CD14-positive monocyte (primary cell): ENCODE results near the gene KRIT1. TPM values are rescaled to one million over a fixed set of nuclear protein-coding genes. Genes with fewer than 3 reads are reported as not detected.

Experiments used
- DNase-seq, 3 donors: peaks; one replicate each; pipeline ENCODE4 v3.0.0-alpha.2; 2011 to 2022
- H2AFZ ChIP-seq: 2 replicates; pipeline ENCODE4 v1.6.0; 2012; ENCODE audit warnings: mild to moderate bottlenecking, low read depth, low read length, inconsistent platforms; ENCODE audit not compliant: insufficient read depth, poor library complexity, severe bottlenecking
- H3K27ac ChIP-seq, 2 donors: 1 replicate in 1 of 2; 2 replicates in 1 of 2; pipeline ENCODE4 v1.5.1; 2012 to 2013; ENCODE audit warnings: low read length in 2 of 2, control low read depth in 1 of 2, inconsistent platforms in 1 of 2, low read depth in 1 of 2, mild to moderate bottlenecking in 1 of 2
- H3K27me3 ChIP-seq, 2 donors: one replicate each; pipeline versions ENCODE4 v1.6.0 to v1.6.1; 2011 to 2013; ENCODE audit warnings: low read length in 2 of 2; ENCODE audit not compliant: control insufficient read depth in 2 of 2, insufficient read depth in 2 of 2
- H3K36me3 ChIP-seq, 2 donors: replicated peaks in 1 of 2; 1 replicate in 1 of 2; 2 replicates in 1 of 2; pipeline versions ENCODE4 v1.5.1 to v1.6.1; 2012 to 2013; ENCODE audit warnings: low read length in 2 of 2, control low read depth in 1 of 2, inconsistent platforms in 1 of 2, mild to moderate bottlenecking in 1 of 2; ENCODE audit not compliant: insufficient read depth in 2 of 2, control insufficient read depth in 1 of 2
- H3K4me1 ChIP-seq, 2 donors: 1 replicate in 1 of 2; 2 replicates in 1 of 2; pipeline versions ENCODE4 v1.5.1 to v1.6.1; 2012 to 2013; ENCODE audit warnings: low read length in 2 of 2, control low read depth in 1 of 2, inconsistent platforms in 1 of 2, mild to moderate bottlenecking in 1 of 2, moderate library complexity in 1 of 2; ENCODE audit not compliant: insufficient read depth in 2 of 2, control insufficient read depth in 1 of 2
- H3K4me2 ChIP-seq: replicated peaks from 2 replicates; pipeline ENCODE3; 2012; ENCODE audit warnings: low read length, moderate library complexity, mild to moderate bottlenecking; ENCODE audit not compliant: poor library complexity, severe bottlenecking; ENCODE audit errors: extremely low read depth
- H3K4me3 ChIP-seq, 3 experiments: fragments of 200-600 bp in 1 of 3; sonication (generic) in 1 of 3; replicated peaks in 1 of 3; 1 replicate in 2 of 3; 2 replicates in 1 of 3; pipeline ENCODE4 v1.5.1; 2011 to 2013; ENCODE audit warnings: low read length in 3 of 3, mild to moderate bottlenecking in 3 of 3, control low read depth in 2 of 3, low read depth in 2 of 3, inconsistent platforms in 1 of 3, moderate library complexity in 1 of 3
- H3K79me2 ChIP-seq: 2 replicates; pipeline ENCODE4 v1.6.0; 2012; ENCODE audit warnings: mild to moderate bottlenecking, control low read depth, inconsistent platforms, low read length, moderate library complexity; ENCODE audit not compliant: insufficient read depth
- H3K9ac ChIP-seq: 2 replicates; pipeline ENCODE4 v1.6.0; 2017; ENCODE audit warnings: low read length, mild to moderate bottlenecking; ENCODE audit not compliant: insufficient read depth, poor library complexity, severe bottlenecking
- H3K9me3 ChIP-seq, 2 donors: replicated peaks in 1 of 2; 1 replicate in 1 of 2; 2 replicates in 1 of 2; pipeline versions ENCODE4 v1.5.1 to v1.6.1; 2012 to 2013; ENCODE audit warnings: low read length in 2 of 2, control low read depth in 1 of 2; ENCODE audit not compliant: control insufficient read depth in 1 of 2, insufficient read depth in 1 of 2
- H4K20me1 ChIP-seq: 2 replicates; pipeline ENCODE4 v1.6.0; 2012; ENCODE audit warnings: mild to moderate bottlenecking, low read length, control low read depth, moderate library complexity; ENCODE audit not compliant: insufficient read depth
- H3K27ac Mint-ChIP-seq, 7 donors: one replicate each; pipeline ENCODE4 v1.8.0; 2020; ENCODE audit warnings: mild to moderate bottlenecking in 7 of 7, mixed read lengths in 7 of 7, moderate library complexity in 6 of 7, inconsistent platforms in 2 of 7
- H3K27me3 Mint-ChIP-seq, 3 donors: one replicate each; pipeline ENCODE4 v1.8.0; 2021 to 2022; ENCODE audit warnings: low read depth in 3 of 3, mild to moderate bottlenecking in 3 of 3, mixed read lengths in 3 of 3, moderate library complexity in 3 of 3, inconsistent platforms in 1 of 3
- H3K36me3 Mint-ChIP-seq, 2 donors: one replicate each; pipeline ENCODE4 v1.8.0; 2020; ENCODE audit warnings: mixed read lengths in 2 of 2, inconsistent platforms in 1 of 2, mild to moderate bottlenecking in 1 of 2
- H3K4me1 Mint-ChIP-seq: one replicate; pipeline ENCODE4 v1.8.0; 2020; ENCODE audit warnings: mild to moderate bottlenecking, mixed read lengths
- H3K4me3 Mint-ChIP-seq, 2 donors: one replicate each; pipeline ENCODE4 v1.8.0; 2020; ENCODE audit warnings: mild to moderate bottlenecking in 2 of 2, mixed read lengths in 2 of 2, moderate library complexity in 1 of 2
- H3K9me3 Mint-ChIP-seq, 7 donors: one replicate each; pipeline ENCODE4 v1.8.0; 2020 to 2022; ENCODE audit warnings: mixed read lengths in 7 of 7, mild to moderate bottlenecking in 6 of 7, moderate library complexity in 6 of 7, inconsistent platforms in 2 of 7
- WGBS: methylation state at CpG from one replicate; pipeline ENCODE4 v1.1.5; 2013; ENCODE audit warnings: missing lambda C conversion rate; ENCODE audit not compliant: insufficient coverage; 5-methylcytosine and 5-hydroxymethylcytosine counted together
- intact Hi-C, 2 donors: fragments of 100-400 bp; cut with micrococcal nuclease; formaldehyde crosslinking; loops; one replicate each; pipeline versions ENCODE4 v1.15.0 to v1.15.1; 2023
- polyA plus RNA-seq, 3 donors: library from polyadenylated mRNA; depleted of rRNA in 1 of 3; unstranded in 2 of 3; stranded (reverse) in 1 of 3; fragments of 300-500 nt in 2 of 3; fragments of >200 nt in 1 of 3; fragmentation: Illumina TruSeq in 2 of 3; gene quantifications; 1 replicate in 2 of 3; 2 replicates in 1 of 3; pipeline ENCODE4 v1.2.3, GENCODE V29; 2012 to 2021
- TF ChIP-seq, protein P1 (sequence below): fragments of 200-600 bp; IDR thresholded peaks from one replicate; pipeline ENCODE4 v1.8.0; 2022; ENCODE audit warnings: antibody characterized with exemption, mild to moderate bottlenecking

KRIT1 gene
- polyA plus RNA-seq, 3 donors: 4.7 to 28.8 (median 6.8) TPM

GRCh38 chr7:92282221-92282814 is 36.6 kb upstream of the KRIT1 start:
- Mint-ChIP-seq H3K36me3 (peaks cover 0 to 6% of the 10 kb centered on the region in 2 donors), H3K4me3 (no peak overlapping the region), H3K4me1 (no peaks in the 10 kb centered on the region), H3K27ac (no peak overlapping the region), H3K9me3 (peaks cover 7 to 13% (median 11%) of the 10 kb centered on the region in 7 donors), H3K27me3 (no peaks in the 10 kb centered on the region)
- no peaks in the 10 kb centered on the region for H4K20me1 ChIP-seq
- no peaks in the 10 kb centered on the region for H3K4me1 ChIP-seq
- no peak for DNase-seq
- no peak overlapping the region for H3K9ac ChIP-seq
- H3K9me3 ChIP-seq: peaks cover 2 to 12% of the 10 kb centered on the region in 2 donors
- peaks cover 8% of the 10 kb centered on the region for H3K79me2 ChIP-seq
- no peak overlapping the region for H2AFZ ChIP-seq
- H3K27me3 ChIP-seq: no peaks in the 10 kb centered on the region
- TF ChIP-seq, protein P1, sequence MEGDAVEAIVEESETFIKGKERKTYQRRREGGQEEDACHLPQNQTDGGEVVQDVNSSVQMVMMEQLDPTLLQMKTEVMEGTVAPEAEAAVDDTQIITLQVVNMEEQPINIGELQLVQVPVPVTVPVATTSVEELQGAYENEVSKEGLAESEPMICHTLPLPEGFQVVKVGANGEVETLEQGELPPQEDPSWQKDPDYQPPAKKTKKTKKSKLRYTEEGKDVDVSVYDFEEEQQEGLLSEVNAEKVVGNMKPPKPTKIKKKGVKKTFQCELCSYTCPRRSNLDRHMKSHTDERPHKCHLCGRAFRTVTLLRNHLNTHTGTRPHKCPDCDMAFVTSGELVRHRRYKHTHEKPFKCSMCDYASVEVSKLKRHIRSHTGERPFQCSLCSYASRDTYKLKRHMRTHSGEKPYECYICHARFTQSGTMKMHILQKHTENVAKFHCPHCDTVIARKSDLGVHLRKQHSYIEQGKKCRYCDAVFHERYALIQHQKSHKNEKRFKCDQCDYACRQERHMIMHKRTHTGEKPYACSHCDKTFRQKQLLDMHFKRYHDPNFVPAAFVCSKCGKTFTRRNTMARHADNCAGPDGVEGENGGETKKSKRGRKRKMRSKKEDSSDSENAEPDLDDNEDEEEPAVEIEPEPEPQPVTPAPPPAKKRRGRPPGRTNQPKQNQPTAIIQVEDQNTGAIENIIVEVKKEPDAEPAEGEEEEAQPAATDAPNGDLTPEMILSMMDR: no peak
- H3K4me2 ChIP-seq: no peak overlapping the region
- no peak overlapping the region for H3K27ac ChIP-seq
- intact Hi-C loops: no loop called here
- 100% methylated on average over 4 of the region's 6 CpGs for WGBS
- peaks cover 0 to 11% of the 10 kb centered on the region in 2 donors for H3K36me3 ChIP-seq
- no peak overlapping the region for H3K4me3 ChIP-seq

GRCh38 chr7:92281031-92281430 is 35.3 kb upstream of the KRIT1 start:
- Histone ChIP-seq H3K4me1 (no peaks in the 10 kb centered on the region), H3K9ac (no peak overlapping the region), H4K20me1 (no peaks in the 10 kb centered on the region), H3K4me2 (no peak overlapping the region), H2AFZ (no peak overlapping the region), H3K79me2 (peaks cover 9% of the 10 kb centered on the region), H3K27ac (no peak overlapping the region), H3K4me3 (no peak overlapping the region), H3K27me3 (no peaks in the 10 kb centered on the region), H3K9me3 (peaks cover 2 to 12% of the 10 kb centered on the region in 2 donors), H3K36me3 (peaks cover 0 to 11% of the 10 kb centered on the region in 2 donors)
- Mint-ChIP-seq H3K27me3 (peaks cover 0 to 1% (median 0%) of the 10 kb centered on the region in 3 donors), H3K4me1 (no peaks in the 10 kb centered on the region), H3K36me3 (peaks cover 3 to 11% of the 10 kb centered on the region in 2 donors), H3K9me3 (peaks cover 10 to 13% (median 12%) of the 10 kb centered on the region in 7 donors), H3K27ac (no peak overlapping the region), H3K4me3 (no peak overlapping the region)
- intact Hi-C loops: no loop called here
- WGBS: no CpG with 5 or more reads among the region's 2 CpGs
- no peak for DNase-seq
- TF ChIP-seq, protein P1: no peak
